Stimulated activated CD8-positive, alpha-beta memory T cell treated with anti-CD3 and anti-CD28 coated beads, Interleukin-7, amount 100 ng/mL, for 1 hour (primary cell): ENCODE results near the gene PEF1.
"Not testable (repeated sequence)": the region's sequence is repeated elsewhere in the genome, so short reads cannot be mapped to it uniquely, and the experiment has no call there.

Experiments
- DNase-seq, 2 donors: peaks; one replicate each; pipeline ENCODE4 v3.0.0-alpha.2; 2020; ENCODE audit warnings: low read depth in 2 of 2

Gene PEF1

GRCh38 chr1:31614414-31615005, 30.2 kb downstream of the PEF1 start:
- no peak for DNase-seq

GRCh38 chr1:31609514-31610118, 35.1 kb downstream of the PEF1 start:
- no peak for DNase-seq

- no peak for DNase-seq
These were observed 37.3 kb downstream of the PEF1 start for GRCh38 chr1:31607360-31607759.

GRCh38 chr1:31605908-31606427, 38.7 kb downstream of the PEF1 start:
- no peak for DNase-seq

- no peak for DNase-seq
These were observed 42.6 kb downstream of the PEF1 start for GRCh38 chr1:31602081-31602480.

- DNase-seq, result no peak
These were observed 44.0 kb downstream of the PEF1 start for GRCh38 chr1:31600641-31601040.

GRCh38 chr1:31598980-31599379, 45.7 kb downstream of the PEF1 start:
- DNase-seq, result no peak

GRCh38 chr1:31596737-31597097, 48.0 kb downstream of the PEF1 start:
- no peak for DNase-seq

GRCh38 chr1:31595836-31596736, 48.6 kb downstream of the PEF1 start:
- no peak for DNase-seq

GRCh38 chr1:31593770-31594632, 50.7 kb downstream of the PEF1 start:
- peak; percentile 19 to 21 for DNase-seq

GRCh38 chr1:31593136-31593665, 51.5 kb downstream of the PEF1 start:
- DNase-seq, result no peak

- no peak for DNase-seq
These were observed 52.5 kb downstream of the PEF1 start for GRCh38 chr1:31592132-31592531.

- DNase-seq, result no peak
These were observed 53.1 kb downstream of the PEF1 start for GRCh38 chr1:31591425-31592093.

GRCh38 chr1:31588751-31589515, 55.7 kb downstream of the PEF1 start:
- no peak for DNase-seq

- peak in 1 of 2 donors; percentile 4 for DNase-seq
These were observed 56.8 kb downstream of the PEF1 start for GRCh38 chr1:31587720-31588423.

- DNase-seq, result not testable (repeated sequence)
These were observed 57.4 kb downstream of the PEF1 start for GRCh38 chr1:31587328-31587699.

GRCh38 chr1:31586376-31587327, 58.0 kb downstream of the PEF1 start:
- DNase-seq, result no peak

- no peak for DNase-seq
These were observed 58.8 kb downstream of the PEF1 start for GRCh38 chr1:31585736-31586365.
